Hematopoietic multipotent progenitor cell (in vitro differentiated cells): Measurements from ENCODE around the gene SLMAP. TPM values are rescaled to one million over a fixed set of nuclear protein-coding genes. Genes with fewer than 3 reads are reported as not detected.

Experiments
- DNase-seq, 3 donors: peaks; one replicate each; pipeline ENCODE4 v3.0.0-alpha.2; 2011 to 2015; ENCODE audit warnings: low read depth in 2 of 3, low spot score in 2 of 3
- total RNA-seq: library from RNA; depleted of rRNA; stranded (reverse); fragments of >200 nt; gene quantifications from one replicate; pipeline ENCODE4 v1.2.3, GENCODE V29; 2012

Gene SLMAP
- total RNA-seq, 1 donor: 23.7 TPM

DNA sequence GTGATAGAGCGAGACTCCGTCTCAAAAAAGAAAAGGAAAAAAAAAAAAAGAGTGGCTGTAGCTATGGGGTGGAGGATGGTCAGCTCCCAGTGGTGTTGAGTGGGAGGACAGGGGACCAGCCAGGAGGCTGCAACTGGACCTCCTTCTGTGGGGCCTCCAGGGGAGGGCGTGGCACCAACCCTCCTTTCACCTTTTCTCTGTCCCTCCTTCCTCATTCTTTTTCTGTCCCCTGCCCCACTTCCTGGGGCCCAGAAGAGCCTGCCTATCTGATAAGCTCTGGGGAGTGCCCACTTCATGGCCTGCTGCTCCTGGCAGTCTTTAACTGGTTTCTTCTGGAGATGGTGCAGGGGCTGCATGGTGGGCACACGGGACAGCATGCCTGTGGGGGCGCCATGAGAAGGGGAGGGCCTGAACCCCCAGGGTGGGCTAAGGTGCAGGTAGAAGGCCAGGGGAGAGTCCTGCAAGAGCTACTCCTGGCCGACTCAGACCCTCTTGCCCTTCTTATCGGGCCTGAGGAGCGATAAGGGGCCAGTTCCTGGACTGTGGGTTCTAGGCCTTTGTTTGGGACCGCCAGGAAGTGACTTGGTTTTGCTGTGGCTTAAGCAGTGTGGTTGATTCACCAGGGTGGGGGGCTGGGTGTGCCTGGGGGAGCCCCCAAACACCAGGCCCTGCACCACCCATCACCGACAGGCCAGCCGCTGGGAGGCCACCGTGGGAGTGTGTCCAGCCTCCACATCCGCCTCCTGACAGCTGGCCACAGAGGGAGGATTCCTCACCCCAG, 202.7 kb downstream of the SLMAP start:
- DNase-seq: peak in 2 of 3 donors; percentile 29 to 37

DNA sequence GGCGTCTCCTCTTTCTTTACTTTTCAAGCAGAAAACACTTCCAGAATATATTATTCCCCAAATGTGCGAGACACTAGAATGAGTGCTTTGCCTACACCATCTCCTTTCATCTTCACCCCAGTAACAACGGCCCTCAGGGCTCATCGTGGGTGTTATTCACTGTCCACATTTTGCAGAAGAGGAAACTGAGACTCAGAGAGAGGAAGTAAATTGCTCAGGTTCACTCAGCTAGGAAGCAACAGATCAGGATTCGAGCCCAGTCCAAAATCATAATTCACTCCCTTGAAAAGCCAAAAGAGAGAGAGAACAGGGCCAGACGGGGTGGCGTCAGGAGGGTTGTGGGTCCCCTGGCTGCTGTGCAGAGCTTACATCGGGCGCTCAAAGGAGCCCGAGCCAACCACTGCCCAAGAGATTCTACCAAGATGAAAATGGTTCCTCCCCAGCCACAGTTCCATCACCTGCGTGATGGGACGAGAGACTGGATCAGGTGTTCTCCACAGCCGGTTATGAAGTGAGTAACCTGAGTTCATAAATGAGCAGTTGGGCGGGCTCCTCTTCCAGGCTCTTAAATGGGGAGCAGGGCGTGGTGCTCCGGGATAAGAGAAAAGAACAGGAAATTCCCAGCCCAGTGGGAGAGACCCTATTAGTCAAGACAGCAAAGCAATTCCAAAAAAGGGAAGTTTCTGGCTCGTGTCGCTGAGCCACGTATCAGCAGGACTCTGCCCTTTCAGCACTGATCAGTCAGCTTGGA, 203.5 kb downstream of the SLMAP start:
- DNase-seq: peak in 1 of 3 donors; percentile 33

- DNase-seq: no peak
Measured at GRCh38 chr3:57960174-57960505, 204.0 kb downstream of the SLMAP start.

DNA sequence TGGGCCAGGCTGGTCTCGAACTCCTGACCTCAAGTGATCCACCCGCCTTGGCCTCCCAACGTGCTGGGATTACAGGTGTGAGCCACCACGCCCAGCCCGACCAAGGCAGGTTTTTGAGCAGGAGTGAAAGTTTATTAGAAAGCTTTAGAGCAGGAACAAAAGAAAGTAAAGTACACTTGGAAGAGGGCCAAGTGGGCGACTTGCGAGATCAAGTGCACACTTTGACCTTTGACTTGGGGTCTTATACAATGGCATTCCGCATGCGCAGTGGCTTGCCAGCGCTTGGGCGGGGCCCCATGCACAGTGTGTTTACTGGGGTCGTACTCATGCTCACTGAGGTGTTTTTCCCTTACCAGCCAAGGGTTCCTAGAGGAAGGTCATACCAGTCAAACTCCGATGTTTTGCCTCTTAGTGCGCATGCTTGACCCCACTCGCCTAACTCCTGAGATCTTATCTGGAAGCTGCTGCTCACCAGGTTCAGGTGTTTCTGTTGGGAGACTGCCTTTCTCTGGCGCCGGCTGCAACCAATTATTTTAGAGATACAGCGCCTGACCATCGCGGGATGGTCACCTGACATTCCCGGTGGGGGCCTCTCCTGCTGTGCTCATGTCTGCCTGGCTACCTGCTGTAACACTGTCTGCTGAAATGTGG, 205.2 kb downstream of the SLMAP start:
- DNase-seq: no peak

- DNase-seq: peak in 1 of 3 donors; percentile 39
Measured at GRCh38 chr3:57961828-57962447, 205.8 kb downstream of the SLMAP start.

DNA sequence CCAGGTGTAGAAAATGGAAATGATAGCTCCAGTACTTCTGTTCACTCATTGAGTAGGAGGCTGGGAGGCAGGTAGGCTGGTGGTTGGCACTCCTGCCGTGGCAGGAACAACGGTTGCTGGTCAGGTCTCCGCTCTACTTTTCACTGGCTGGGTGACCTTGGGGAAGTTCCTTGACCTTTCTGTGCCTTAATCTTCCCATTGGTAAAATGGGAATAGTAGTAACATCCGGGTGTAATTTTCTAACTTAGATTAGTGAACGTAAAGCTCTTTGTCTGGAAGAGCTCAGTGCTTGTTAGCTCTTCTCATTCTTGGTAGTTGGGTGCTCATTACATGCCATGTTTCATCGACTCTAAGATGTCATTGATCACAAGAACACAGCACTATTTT, 206.3 kb downstream of the SLMAP start:
- DNase-seq: no peak

DNA sequence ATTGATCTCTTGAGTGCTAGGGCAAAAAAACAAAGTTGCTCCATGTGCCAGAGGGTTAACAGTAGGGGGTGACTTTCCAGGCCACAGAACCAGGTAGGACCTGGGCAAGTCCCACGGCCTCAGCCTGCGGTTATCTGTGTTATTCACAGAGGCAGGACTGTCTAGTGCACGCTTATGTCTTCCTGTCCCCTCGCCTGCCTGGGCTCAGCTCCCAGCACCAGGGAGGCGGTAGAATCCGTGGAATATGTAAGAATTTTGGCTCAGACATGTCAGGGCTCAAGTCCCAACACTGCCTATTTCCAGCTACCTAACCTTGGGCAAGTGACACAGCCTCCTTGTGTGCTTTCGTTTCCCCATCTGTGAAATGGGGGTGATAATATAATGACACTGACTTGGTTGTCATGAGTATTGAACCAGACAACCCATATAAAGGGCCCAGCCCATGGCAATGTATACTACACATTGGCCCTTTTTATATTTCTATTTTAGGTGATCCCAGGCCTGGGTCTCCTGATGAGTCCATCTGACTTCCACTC, 207.8 kb downstream of the SLMAP start:
- no peak for DNase-seq

GRCh38 chr3:57966829-57967228, 210.7 kb downstream of the SLMAP start:
- DNase-seq: no peak

DNA sequence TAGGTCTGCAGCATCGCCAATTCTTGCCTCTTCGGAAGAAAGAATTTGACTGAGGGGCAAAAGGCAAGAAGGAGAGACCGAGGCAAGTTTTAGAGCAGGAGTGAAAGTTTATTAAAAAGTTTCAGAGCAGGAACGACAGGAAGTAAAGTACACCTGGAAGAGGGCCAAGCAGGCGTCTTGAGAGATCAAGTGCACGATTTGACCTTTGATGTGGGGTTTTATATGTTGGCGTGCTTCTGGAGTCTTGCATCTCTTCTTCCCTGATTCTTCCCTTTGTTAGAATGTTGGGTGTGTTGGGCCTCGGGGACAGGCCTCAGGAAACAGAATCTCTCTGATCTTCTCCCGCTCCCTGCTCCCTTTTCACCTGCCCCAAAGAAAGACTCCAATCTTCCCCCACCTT, 211.5 kb downstream of the SLMAP start:
- DNase-seq: no peak

DNA sequence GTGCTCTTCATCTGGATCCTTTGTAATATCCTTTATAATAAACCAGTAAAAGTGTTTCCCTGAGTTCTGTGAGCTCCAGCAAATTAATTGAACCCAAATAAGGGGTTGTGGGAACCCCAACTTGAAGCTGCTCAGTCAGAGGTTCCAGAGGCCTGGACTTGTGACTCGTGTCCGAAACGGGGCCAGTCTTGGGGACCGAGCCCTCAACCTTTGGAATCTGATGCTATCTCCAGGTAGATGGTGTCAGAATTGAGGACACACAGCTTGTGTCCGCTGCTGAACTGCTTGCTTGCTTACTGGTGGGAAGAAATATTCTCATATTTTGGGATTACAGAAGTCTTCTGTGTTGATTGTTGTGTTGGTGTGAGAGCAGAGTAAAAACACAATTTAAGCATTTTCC, 212.4 kb downstream of the SLMAP start:
- DNase-seq: no peak

- DNase-seq: no peak
Measured at GRCh38 chr3:57971975-57972374, 215.9 kb downstream of the SLMAP start.

DNA sequence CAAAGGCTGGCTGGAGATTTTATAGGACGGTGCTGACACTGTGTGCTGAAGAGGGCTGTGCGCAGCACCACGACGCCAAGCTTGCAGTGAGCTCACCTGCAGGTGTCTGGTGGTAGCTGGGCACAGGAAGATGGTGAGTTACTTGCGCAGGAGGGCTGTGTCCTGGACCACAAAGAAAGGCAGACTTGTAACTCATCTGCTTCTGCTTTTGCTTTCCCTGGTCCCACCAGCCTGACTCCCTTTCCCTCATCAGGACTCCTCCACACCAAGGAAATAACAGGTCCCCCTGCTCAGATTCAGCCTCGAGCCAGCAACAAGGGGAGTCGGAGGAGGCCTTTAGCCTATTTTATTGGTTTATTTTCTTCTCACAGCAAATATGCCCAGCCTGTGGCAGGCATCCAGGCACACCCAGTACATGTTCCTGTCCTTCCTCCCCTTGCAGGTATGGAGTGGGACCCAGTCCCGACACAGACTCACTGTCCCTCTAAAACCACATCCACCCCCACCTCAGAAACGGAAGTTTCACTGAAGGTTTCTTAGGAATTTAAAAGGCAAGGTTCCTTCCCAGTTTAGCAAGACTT, 216.5 kb downstream of the SLMAP start:
- peak in 1 of 3 donors; percentile 30 for DNase-seq

GRCh38 chr3:57973715-57974477, 217.8 kb downstream of the SLMAP start:
- no peak for DNase-seq

- DNase-seq: no peak
Measured at GRCh38 chr3:57974796-57975388, 218.8 kb downstream of the SLMAP start.

DNA sequence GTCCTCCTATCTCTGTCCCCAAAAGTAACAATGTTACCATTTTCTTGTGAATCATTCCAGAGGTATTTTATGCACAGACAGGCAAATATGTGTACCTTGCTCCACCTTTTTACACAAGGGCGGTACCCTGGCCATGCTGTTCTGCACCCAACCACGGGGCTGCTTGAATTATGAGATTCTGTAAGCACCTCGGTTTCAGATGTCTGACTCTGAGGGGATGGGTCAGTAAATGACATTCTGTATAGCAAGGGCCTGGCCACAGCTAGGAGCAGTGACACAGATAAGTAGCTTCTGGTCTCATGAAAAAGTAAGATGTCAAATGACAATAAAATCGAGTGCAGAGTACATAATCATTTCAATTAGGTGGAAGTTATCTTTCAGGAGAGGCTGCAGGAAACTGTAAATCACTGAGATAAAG, 221.7 kb downstream of the SLMAP start:
- DNase-seq: no peak

GRCh38 chr3:57978316-57978715, 222.2 kb downstream of the SLMAP start:
- DNase-seq: no peak
